HCT116 (cell line): Measurements from ENCODE around the gene ANKFN1. TPM values are rescaled to one million over a fixed set of nuclear protein-coding genes. Genes with fewer than 3 reads are reported as not detected.

Experiments
- ATAC-seq: fragments of 200-7000 bp; cut with Tn5 transposase; 2 replicates; pipeline ENCODE4 v1.9.1; 2020; ENCODE audit warnings: mild to moderate bottlenecking, moderate library complexity
- BruUV-seq: library from RNA; stranded (reverse); fragments of 400-500 nt; replicated peaks from 2 replicates; lab custom pipeline; 2021; lab: Mats Ljungman, UMichigan
- CTCF ChIA-PET: fragments of 300-600 bp; sonication (Branson Sonifier 250); formaldehyde crosslinking; loops from one replicate; lab custom pipeline; 2021; ENCODE audit warnings: antibody characterized with exemption; lab: Charles Lee
- POLR2A ChIA-PET: fragments of 300-600, 350-600 bp; sonication (Branson Sonifier 250); formaldehyde crosslinking; loops from one replicate; lab custom pipeline; 2021; ENCODE audit warnings: antibody characterized with exemption; lab: Charles Lee
- RAD21 ChIA-PET, 2 experiments: fragments of 300-600 bp; sonication (Branson Sonifier 250); formaldehyde crosslinking; loops; one replicate each; lab custom pipeline; 2023; ENCODE audit warnings: low total read pairs in 2 of 2; ENCODE audit not compliant: uncharacterized antibody in 2 of 2, unreplicated experiment in 2 of 2, low non-redundant PET in 1 of 2; lab: Charles Lee
- DNase-seq: peaks from one replicate; pipeline ENCODE4 v3.0.0-alpha.2; 2010; ENCODE audit warnings: low read depth, low spot score
- H2AFZ ChIP-seq: fragments of 200-600 bp; shearing (Covaris generic), sonication (generic); 2 replicates; pipeline ENCODE4 v1.6.1; 2017; ENCODE audit warnings: low read depth, mixed run types, mixed read lengths, antibody characterized with exemption, low read length; ENCODE audit not compliant: poor library complexity, severe bottlenecking
- H3K27ac ChIP-seq: 2 replicates; pipeline ENCODE4 v1.5.1; 2012; ENCODE audit warnings: low read depth, low read length
- H3K27me3 ChIP-seq: fragments of 200-600 bp; sonication (generic); 2 replicates; pipeline ENCODE4 v1.6.1; 2016; ENCODE audit warnings: mixed run types, low read length, mixed read lengths; ENCODE audit not compliant: insufficient read depth
- H3K36me3 ChIP-seq, 2 experiments: fragments of 200-500 bp in 1 of 2; fragments of 200-600 bp in 1 of 2; sonication (Bioruptor generic) in 1 of 2; sonication (generic) in 1 of 2; 2 replicates each; pipeline versions ENCODE4 v1.5.1 to v1.6.1; 2014 to 2016; ENCODE audit warnings: low read length in 2 of 2, inconsistent platforms in 1 of 2, mixed read lengths in 1 of 2, mixed run types in 1 of 2; ENCODE audit not compliant: insufficient read depth in 2 of 2, control insufficient read depth in 1 of 2
- H3K4me1 ChIP-seq, 2 experiments: fragments of 200-600 bp in 1 of 2; sonication (generic) in 1 of 2; 2 replicates each; pipeline versions ENCODE4 v1.5.1 to v1.6.1; 2012 to 2017; ENCODE audit warnings: low read length in 2 of 2, inconsistent platforms in 1 of 2, mild to moderate bottlenecking in 1 of 2, mixed read lengths in 1 of 2, mixed run types in 1 of 2, moderate library complexity in 1 of 2; ENCODE audit not compliant: insufficient read depth in 2 of 2, control insufficient read depth in 1 of 2
- H3K4me2 ChIP-seq: fragments of 200-600 bp; sonication (generic); 2 replicates; pipeline ENCODE4 v1.6.1; 2017; ENCODE audit warnings: mixed run types, low read length, mixed read lengths
- H3K4me3 ChIP-seq, 2 experiments: fragments of 200-600 bp in 1 of 2; sonication (generic) in 1 of 2; replicated peaks in 1 of 2; 2 replicates each; pipeline ENCODE4 v1.5.1; 2011 to 2016; ENCODE audit warnings: low read length in 2 of 2, control low read depth in 1 of 2, low read depth in 1 of 2, mild to moderate bottlenecking in 1 of 2, mixed read lengths in 1 of 2, mixed run types in 1 of 2
- H3K79me2 ChIP-seq: fragments of 200-600 bp; sonication (generic); 2 replicates; pipeline ENCODE4 v1.6.1; 2017; ENCODE audit warnings: mild to moderate bottlenecking, mixed run types, low read length, moderate library complexity, mixed read lengths; ENCODE audit not compliant: insufficient read depth
- H3K9ac ChIP-seq: fragments of 200-600 bp; sonication (generic); 2 replicates; pipeline ENCODE4 v1.6.1; 2016; ENCODE audit warnings: low read length, mixed read lengths
- H3K9me2 ChIP-seq: fragments of 200-600 bp; sonication (generic), shearing (Covaris generic); 2 replicates; pipeline ENCODE4 v1.6.1; 2017; ENCODE audit warnings: mixed run types, mild to moderate bottlenecking, moderate library complexity; ENCODE audit not compliant: insufficient read depth
- H3K9me3 ChIP-seq, 2 experiments: fragments of 200-500 bp in 1 of 2; fragments of 200-600 bp in 1 of 2; sonication (Bioruptor generic) in 1 of 2; sonication (generic) in 1 of 2; 2 replicates each; pipeline ENCODE4 v1.6.1; 2014 to 2017; ENCODE audit warnings: low read length in 2 of 2, mixed read lengths in 2 of 2, inconsistent platforms in 1 of 2, low read depth in 1 of 2, mild to moderate bottlenecking in 1 of 2, mixed run types in 1 of 2, moderate library complexity in 1 of 2; ENCODE audit not compliant: control insufficient read depth in 1 of 2, insufficient read depth in 1 of 2
- H4K20me1 ChIP-seq: fragments of 200-600 bp; sonication (generic), shearing (Covaris generic); 2 replicates; pipeline ENCODE4 v1.6.1; 2017; ENCODE audit warnings: mixed run types, mild to moderate bottlenecking, moderate library complexity; ENCODE audit not compliant: insufficient read depth
- CBX3 ChIP-seq: IDR thresholded peaks from 2 replicates; pipeline ENCODE4 v1.6.1; 2012; ENCODE audit warnings: low read depth
- CEBPB ChIP-seq: IDR thresholded peaks from 2 replicates; pipeline ENCODE4 v1.6.1; 2012; ENCODE audit warnings: low read depth
- EGR1 ChIP-seq: IDR thresholded peaks from 2 replicates; pipeline ENCODE4 v1.6.1; 2012; ENCODE audit warnings: low read depth
- ELF1 ChIP-seq: IDR thresholded peaks from 2 replicates; pipeline ENCODE4 v1.6.1; 2012; ENCODE audit warnings: low read depth, borderline replicate concordance
- FOSL1 ChIP-seq: IDR thresholded peaks from 2 replicates; pipeline ENCODE4 v1.6.1; 2012; ENCODE audit warnings: low read depth
- SIN3A ChIP-seq: IDR thresholded peaks from 2 replicates; pipeline ENCODE4 v1.6.1; 2012; ENCODE audit warnings: low read depth
- SP1 ChIP-seq: IDR thresholded peaks from 2 replicates; pipeline ENCODE4 v1.6.1; 2012; ENCODE audit warnings: low read depth
- SRF ChIP-seq: IDR thresholded peaks from 2 replicates; pipeline ENCODE4 v1.6.1; 2012; ENCODE audit warnings: low read depth
- ZFX ChIP-seq: fragments of 450-650 bp; IDR thresholded peaks from 2 replicates; pipeline ENCODE4 v1.6.1; 2017
- ZNF274 ChIP-seq: fragments of 200-500 bp; sonication (Bioruptor generic); IDR thresholded peaks from 2 replicates; pipeline ENCODE4 v1.6.1; 2014; ENCODE audit warnings: mild to moderate bottlenecking, low read depth, low read length, inconsistent platforms
- intact Hi-C: fragments of 100-400 bp; cut with micrococcal nuclease; formaldehyde crosslinking; loops from 2 replicates; pipeline ENCODE4 v1.10.0; 2022
- total RNA-seq: library from RNA; stranded (reverse); gene quantifications from one replicate; pipeline ENCODE4 v1.2.1, GENCODE V29; 2021; ENCODE audit not compliant: unreplicated experiment

Gene ANKFN1
- total RNA-seq, 1 experiment from 2014 or later, result 1.1 TPM

DNA sequence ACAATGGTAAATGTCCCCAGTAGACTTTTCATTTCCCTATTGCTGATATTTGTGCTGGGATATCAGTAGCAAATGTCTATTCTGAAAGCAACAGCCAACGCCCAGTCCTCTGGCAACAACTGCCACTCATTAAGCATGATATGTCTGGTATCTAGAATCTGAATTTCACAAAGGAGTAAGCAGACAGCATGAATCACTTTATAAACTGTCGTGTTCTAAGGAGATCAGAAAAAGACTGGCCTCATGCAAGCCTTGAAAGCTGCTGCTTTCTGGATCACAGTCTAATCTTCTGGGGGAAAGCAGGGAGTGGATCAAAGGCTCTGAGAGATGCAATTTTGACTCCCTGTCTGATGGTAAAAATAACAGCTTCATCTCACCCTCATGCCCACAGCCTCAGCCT, 287.1 kb downstream of the ANKFN1 start:
- ATAC-seq (no peak), DNase-seq (no peak)
- H3K79me2 ChIP-seq, result no peaks in the 10 kb centered on the region
- no peak overlapping the region for H3K4me2 ChIP-seq
- no peak overlapping the region for H3K27ac ChIP-seq
- RAD21 ChIA-PET, result no interaction called here
- no peaks in the 10 kb centered on the region for H3K36me3 ChIP-seq
- H2AFZ ChIP-seq, result no peak overlapping the region
- H3K9me2 ChIP-seq, result no peaks in the 10 kb centered on the region
- H3K27me3 ChIP-seq, result peaks cover 60% of the 10 kb centered on the region
- H3K9me3 ChIP-seq, result no peaks in the 10 kb centered on the region
- H4K20me1 ChIP-seq, result no peaks in the 10 kb centered on the region
- no peak overlapping the region for H3K4me3 ChIP-seq
- intact Hi-C loops, result no loop called here
- BruUV-seq, result no TSS peak
- TF ChIP-seq SRF, result no peak
- TF ChIP-seq CEBPB, result no peak
- no peak for TF ChIP-seq CBX3
- TF ChIP-seq EGR1, result no peak
- no peak for TF ChIP-seq ZNF274
- no peak for TF ChIP-seq SIN3A
- TF ChIP-seq ZFX, result no peak
- no peak for TF ChIP-seq SP1
- no peak overlapping the region for H3K9ac ChIP-seq
- CTCF ChIA-PET, result interaction anchor here (1.0 kb wide), 1 partner anchor 60 kb away, joined by 3 read pairs; no protein-coding TSS in a partner anchor
- POLR2A ChIA-PET, result no interaction called here
- no peaks in the 10 kb centered on the region for H3K4me1 ChIP-seq

DNA sequence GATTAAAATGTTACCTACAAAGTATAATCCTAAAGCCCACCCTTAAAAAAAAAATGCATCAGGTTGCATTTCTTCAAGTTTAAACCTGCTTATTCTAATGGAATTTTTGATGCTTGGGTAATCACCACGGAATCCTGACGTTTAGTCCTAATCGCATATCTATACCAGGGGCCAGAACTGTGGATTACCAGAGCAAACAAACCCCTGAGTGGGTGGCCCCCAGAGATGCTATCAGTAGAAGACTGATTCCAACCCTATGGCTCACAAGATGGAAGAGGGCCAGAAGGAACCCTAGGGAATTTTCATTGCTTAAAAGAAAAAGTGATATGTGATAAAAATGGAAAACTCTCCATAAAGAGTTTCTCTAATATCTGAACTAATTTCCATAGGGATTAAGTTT, 288.0 kb downstream of the ANKFN1 start:
- no peak for ATAC-seq
- ChIA-PET POLR2A (no interaction called here), CTCF (interaction anchor here (1.0 kb wide), 1 partner anchor 59 kb away, joined by 3 read pairs; no protein-coding TSS in a partner anchor), RAD21 (no interaction called here)
- Histone ChIP-seq H3K4me1 (no peaks in the 10 kb centered on the region), H3K9me3 (no peaks in the 10 kb centered on the region), H3K4me2 (no peak overlapping the region), H3K27ac (no peak overlapping the region), H3K4me3 (no peak overlapping the region), H3K9ac (no peak overlapping the region), H3K9me2 (no peaks in the 10 kb centered on the region), H3K79me2 (no peaks in the 10 kb centered on the region), H4K20me1 (no peaks in the 10 kb centered on the region), H2AFZ (no peak overlapping the region), H3K36me3 (no peaks in the 10 kb centered on the region), H3K27me3 (peaks cover 53% of the 10 kb centered on the region)
- BruUV-seq, result no TSS peak
- intact Hi-C loops, result no loop called here
- TF ChIP-seq FOSL1 (no peak), CBX3 (no peak), CEBPB (no peak), ELF1 (no peak), SRF (no peak)
- no peak for DNase-seq
